GM19395 (cell line): ENCODE measurements around the gene EEF1E1.
"Not testable (repeated sequence)": the region's sequence is repeated elsewhere in the genome, so short reads cannot be mapped to it uniquely, and the experiment has no call there.

Experiments used
- ATAC-seq: cut with Tn5 transposase; IDR thresholded peaks from one replicate; pipeline ENCODE4 v1.9.1; 2021; ENCODE audit warnings: mild to moderate bottlenecking, moderate library complexity; ENCODE audit not compliant: unreplicated experiment

Gene EEF1E1

DNA sequence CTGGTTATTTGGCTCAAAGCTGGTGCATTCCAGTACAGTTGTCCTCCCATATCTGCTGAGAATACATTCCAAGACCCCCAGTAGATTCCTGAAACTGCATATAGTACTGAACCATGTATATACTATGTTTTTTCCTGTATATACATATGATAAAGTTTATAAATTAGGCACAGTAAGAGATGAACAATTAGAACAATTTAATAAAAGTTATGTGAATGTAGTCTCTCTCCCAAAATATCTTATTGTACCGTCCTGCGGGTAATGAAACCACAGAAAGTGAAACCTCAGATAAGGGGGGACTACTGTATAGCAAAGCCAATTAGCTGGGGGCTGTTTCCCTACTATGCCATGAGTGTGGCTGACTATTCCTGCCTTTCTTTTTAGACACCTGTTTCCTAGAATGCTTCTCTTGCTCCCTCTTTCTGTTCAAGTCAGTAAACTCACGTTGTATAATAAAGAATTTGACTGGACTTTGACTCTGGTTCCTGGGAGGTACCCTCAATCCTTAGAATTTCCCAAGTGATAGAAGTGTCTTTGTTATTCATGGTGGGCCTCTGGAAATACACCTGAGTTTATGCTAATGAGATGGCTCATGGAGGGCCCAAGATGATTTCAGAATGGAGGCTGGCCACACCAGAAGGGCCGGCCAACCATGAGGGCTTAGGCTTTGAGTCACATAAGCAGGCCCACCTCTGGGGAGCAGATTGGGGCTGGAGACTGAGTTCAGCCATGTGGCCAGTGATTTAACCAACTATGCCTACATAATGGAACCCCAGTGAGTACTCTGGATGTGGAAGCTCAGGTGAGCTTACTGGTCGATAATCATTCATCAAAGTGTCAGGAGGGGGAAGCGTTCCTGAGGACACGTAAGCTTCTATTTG, 37.5 kb downstream of the EEF1E1 start:
- ATAC-seq, result peak; percentile 1

DNA sequence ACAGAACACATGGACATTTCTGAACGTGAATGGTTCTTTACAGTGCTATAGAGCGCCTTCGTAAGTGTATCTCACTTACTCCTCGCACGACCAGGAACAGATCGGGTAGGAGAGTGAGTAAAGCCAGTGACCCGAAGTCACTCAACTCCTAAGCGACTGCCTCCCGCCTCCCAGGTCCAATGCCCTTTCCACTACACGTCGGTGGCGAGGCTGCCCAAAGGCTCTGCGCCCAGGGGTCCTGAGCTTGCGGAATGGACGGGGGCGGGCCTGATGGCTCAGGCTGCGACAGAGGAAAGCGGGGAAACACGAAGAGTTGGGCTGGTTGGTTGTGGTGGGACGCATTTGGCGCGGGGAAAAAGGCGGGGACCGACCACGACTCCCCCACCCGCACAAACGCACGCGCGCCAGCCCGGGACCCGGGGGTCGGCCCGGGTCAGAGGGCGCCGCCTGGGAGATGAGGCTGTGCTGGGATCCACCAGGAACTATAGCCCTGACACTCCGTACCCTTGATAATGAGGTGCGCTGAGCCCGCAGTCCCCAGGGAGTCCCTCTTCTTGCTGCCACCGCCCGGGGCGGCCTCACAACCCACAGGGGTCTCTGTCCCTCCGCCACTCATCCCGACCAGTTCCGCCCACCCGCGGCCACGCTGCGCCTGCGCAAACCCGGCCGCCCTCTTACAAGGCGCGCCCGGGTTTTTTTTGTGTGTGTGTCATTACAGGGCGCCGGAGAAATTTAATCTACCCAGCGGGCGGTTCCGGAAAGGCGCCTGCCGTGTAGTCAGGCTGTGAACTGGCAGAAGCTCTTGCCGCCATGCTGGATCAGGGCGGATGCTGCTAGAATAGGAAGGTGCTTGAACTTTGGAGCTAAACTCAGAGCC, 38.3 kb downstream of the EEF1E1 start, which contains the start of gene BLOC1S5:
Gene BLOC1S5, minus strand, starts transcription at position 629 of the 877 bp plus-strand sequence. Its CDS starts 13 bp downstream, at position 616.
- ATAC-seq, result peak; percentile 91

DNA sequence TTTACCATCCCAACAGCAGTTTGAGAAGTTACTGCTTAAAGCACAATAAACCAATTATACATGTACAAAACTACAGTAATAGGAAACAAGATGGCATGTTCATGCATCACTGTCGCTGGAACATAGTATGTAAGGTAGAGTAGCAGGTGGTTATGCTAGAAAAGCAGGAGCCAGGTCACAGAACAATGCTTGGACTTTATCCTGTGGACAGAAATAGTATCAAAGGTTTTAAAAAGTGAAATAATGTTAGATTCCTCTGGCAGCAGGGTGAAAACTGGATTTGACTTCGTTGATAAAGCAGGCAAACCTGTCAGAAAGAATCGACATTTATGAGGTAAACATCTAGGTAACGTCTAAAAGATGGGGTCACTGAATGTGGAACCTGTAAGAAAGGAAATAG, 40.6 kb downstream of the EEF1E1 start:
- ATAC-seq, result no peak

DNA sequence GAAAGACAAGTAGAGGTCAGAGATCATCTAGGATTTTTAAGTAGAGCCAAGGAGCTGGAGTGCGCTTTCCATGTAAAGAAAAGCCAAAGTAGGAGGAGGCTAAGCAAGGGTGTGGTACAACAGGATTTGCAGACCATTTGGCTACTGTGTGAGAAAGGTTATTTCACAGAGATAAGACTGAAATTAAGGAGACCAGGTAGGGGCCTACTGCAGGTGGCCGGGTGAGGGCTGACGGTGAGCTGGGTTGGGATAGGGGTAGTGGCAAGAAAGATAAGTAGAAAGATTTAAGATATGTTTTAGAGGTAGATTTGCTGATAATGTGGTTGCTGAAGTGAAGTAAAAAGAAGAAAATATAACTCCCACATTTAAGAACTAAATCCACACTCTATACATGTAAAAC, 42.0 kb downstream of the EEF1E1 start:
- ATAC-seq, result no peak

DNA sequence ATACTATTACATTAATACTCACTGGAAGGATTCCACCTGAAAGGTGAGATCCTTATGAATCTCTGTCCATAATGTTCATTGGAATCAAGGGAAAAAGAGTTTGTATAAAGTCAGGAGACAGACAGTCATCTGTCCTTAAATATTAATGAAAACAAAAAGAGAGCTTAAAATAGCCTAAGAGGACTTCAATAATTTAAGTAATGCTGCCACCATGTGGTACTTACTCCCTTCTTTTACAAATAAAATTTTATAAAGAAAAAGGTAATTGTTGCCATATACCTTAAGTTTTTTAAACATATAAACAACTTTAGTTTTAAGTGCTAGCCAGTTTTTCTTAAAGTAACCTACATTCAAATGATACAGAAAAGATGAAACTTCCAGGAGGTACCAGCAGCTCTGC, 43.2 kb downstream of the EEF1E1 start:
- ATAC-seq, result no peak

DNA sequence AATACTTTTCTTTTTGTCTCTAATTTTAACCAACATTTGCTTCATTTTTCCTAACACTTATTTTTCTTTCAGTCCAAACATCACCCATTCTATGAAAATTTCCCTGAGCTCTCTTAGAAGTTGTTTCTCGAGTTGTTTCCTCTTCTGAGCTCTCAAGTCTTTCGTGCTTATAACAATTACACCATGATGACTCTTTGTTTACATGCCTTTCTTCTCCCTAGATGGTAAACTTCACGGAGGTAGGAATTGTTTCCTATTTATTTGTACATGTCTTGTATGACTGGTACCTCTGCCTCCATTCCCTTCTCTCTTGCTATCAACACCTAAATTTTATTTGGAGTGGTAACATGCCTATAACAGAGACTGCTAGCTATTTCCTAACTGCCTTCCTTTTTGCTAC, 44.6 kb downstream of the EEF1E1 start:
- ATAC-seq, result no peak

DNA sequence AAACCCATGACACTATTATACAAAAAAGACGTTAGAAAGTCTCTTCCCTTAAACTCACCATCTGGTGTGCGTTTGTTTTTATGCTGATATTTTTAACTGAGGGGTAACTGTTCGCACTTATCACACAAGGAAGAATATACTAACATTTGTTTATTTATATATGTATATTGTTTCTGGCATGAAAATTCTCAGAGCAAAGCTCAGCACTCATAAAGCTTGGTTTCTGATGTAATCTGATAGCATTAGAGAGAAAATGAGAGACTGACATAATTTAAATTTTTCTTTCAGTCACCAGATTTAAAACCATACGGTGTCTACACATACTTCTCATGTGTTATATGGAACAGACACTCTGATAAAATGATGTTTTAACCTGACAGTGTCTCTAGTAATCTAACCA, 45.1 kb downstream of the EEF1E1 start:
- ATAC-seq, result no peak

DNA sequence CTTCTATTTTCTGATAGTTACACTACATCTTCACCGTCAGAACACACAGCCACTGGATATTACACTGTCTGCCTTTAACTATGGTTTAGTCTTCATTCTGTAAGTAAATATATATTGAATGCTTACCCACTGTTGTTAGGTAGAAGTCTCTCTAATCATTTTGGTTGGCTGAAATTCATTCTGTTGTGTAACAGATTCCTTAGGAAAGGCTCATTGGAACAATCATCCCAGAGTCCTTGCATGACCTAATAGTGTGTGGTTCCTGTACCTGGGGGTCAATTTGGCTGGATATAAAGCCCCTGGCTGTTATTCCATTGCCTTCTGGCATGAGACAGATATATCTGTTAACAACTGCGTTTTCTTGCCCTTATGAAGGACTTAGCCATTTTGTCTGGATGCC, 48.1 kb downstream of the EEF1E1 start:
- ATAC-seq, result no peak

DNA sequence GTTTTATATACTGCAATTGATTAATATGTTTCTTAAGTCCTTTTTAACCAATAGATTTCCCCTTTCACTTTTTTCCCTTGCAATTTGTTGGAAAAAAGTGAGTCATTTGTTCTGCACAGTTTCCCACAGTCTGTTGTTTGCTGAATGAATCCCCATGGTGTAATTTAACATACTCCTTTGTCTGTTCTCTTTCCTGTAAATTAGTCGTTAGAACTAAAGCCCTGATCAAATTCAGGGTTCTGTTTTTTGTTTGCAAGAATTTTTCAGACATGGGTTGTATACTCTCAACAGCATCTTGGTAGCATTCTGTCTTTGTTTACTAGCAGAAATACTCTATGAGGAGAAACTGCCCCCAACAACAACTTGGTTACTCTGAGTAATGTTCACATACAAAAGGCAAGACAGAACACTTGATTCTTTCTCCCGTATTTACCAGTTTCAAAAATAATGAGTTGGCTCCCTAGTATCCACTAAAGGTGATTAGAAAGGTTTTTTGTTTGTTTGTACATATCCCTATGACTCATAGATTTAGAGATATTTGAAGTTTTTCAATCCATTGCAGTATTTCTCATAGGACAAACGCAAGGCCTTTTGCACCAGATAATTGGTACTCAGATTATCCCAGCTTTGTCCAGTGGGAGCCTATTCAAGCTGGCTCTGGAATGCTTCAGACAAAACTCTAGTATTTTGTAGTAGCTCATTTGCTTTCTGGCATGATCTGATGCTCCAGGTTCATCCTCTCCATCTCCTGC, 54.6 kb downstream of the EEF1E1 start:
- ATAC-seq, result no peak

DNA sequence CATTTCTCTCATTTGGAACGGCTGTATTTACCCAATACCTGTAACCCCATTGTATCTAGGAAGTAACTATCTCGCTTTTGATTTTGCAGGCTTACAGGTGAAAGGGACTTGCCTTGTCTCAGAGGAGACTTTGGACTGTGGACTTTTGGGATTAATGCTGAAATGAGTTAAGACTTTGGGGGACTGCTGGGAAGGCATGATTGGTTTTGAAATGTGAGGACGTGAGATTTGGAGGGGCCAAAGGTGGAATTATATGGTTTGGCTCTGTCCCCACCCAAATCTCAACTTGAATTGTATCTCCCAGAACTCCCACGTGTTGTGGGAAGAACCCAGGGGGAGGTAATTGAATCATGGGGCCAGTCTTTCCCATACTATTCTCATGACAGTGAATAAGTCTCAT, 56.6 kb downstream of the EEF1E1 start:
- not testable (repeated sequence) for ATAC-seq

DNA sequence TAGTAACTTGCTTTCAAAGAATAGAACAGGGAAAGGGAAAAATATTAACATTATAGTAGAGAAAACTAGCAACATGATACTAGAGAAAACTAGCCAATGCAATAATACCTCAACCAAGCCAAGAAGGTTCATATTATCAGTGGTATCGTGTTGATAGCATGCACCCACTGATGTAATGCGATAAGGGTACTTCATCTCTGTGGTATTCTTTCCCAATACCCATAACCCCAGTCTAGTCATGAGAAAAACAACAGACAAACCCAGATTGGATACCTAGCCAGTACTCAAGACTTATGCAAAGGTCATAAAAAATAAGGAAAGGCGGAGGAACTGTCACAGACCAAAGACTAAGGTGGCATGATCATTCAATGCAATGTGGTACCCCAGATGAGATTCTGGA, 59.1 kb downstream of the EEF1E1 start:
- no peak for ATAC-seq

DNA sequence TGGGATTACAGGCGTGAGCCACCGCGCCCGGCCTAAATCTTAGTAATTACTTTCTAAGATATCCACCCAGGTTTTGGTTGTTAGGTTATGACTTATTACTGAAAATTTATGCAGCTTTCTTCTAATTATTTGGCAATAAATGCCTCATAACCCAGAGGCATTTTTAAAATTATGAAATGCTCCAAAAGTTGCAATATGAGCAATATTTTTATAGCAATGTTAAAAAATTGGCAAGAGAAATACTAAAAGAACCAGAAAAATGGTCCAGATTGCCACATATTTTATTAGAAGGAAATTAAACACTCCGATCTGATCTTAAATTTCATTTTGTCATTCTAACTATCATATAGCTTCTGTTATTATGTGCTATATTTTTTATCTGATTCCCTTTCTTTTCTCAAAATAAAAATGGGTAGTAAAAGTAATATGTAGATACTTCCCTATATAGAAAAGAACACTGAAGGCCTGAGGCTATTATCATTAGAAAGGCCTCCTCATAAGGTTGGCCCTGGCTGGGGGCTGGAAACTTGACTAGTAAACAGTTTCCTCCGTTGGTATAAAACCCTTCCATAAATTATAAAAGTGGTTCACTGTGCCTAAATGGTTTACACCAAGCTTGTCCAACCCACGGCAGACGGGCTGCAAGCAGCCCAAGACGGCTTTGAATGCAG, 60.3 kb downstream of the EEF1E1 start:
- no peak for ATAC-seq

DNA sequence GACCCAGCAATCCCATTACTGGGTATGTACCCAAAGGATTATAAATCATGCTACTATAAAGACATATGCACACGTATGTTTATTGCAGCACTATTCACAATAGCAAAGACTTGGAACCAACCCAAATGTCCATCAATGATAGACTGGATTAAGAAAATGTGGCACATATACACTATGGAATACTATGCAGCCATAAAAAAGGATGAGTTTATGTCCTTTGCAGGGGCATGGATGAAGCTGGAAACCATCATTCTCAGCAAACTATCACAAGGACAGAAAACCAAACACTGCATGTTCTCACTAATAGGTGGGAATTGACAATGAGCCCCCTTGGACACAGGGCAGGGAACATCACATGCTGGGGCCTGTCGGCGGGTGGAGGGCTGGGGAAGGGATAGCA, 68.2 kb downstream of the EEF1E1 start:
- ATAC-seq, result not testable (repeated sequence)

DNA sequence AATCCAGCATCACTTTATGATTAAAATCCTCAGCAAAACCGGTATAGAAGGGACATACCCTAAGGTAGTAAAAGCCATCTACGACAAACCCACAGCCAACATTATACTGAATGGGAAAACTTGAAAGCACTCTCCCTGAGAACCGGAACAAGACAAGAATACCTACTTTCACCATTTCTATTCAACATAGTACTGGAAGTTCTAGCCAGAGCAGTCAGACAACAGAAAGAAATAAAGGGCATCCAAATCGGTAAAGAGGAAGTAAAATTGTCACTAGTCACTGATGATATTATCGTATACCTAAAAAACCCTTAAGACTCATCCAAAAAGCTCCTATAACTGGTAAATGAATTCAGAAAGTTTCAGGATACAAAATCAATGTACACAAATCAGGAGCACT, 71.4 kb downstream of the EEF1E1 start:
- ATAC-seq, result no peak
